Endothelial cell of umbilical vein (primary cell): ENCODE data around the gene FANCL. TPM values are rescaled to one million over a fixed set of nuclear protein-coding genes. Genes with fewer than 3 reads are reported as not detected.
A peak's percentile ranks its signal among the peaks of the same experiment; 100 is the strongest.
"Not testable (repeated sequence)": the region's sequence is repeated elsewhere in the genome, so short reads cannot be mapped to it uniquely, and the experiment has no call there.

ENCODE experiments used
- BruUV-seq: library from RNA; stranded (reverse); fragments of 400-500 nt; replicated peaks from 2 replicates; lab custom pipeline; 2021; lab: Mats Ljungman, UMichigan
- CTCF ChIA-PET: fragments of 300-600, 350-600 bp; sonication (Branson Sonifier 250); formaldehyde crosslinking; loops from one replicate; lab custom pipeline; 2021; ENCODE audit warnings: antibody characterized with exemption, inconsistent platforms; lab: Charles Lee
- POLR2A ChIA-PET: fragments of 300-600, 350-600 bp; sonication (Branson Sonifier 250); formaldehyde crosslinking; loops from one replicate; lab custom pipeline; 2021; ENCODE audit warnings: antibody characterized with exemption, inconsistent platforms; lab: Charles Lee
- DNase-seq: peaks from one replicate; pipeline ENCODE4 v3.0.0-alpha.2; 2011; ENCODE audit warnings: low read depth, low spot score
- FAIRE-seq: peaks from 2 replicates; lab custom pipeline; 2011; peaks lifted over from hg19 to GRCh38; lab: Jason Lieb, UNC
- H2AFZ ChIP-seq: 2 replicates; pipeline ENCODE4 v1.6.0; 2012; ENCODE audit warnings: low read depth, low read length, control low read depth, inconsistent platforms
- H3K27ac ChIP-seq: 2 replicates; pipeline ENCODE4 v1.5.1; 2011; ENCODE audit warnings: low read depth, mild to moderate bottlenecking, control low read depth, low read length, moderate library complexity; ENCODE audit not compliant: insufficient read depth
- H3K27me3 ChIP-seq, 2 experiments: 2 replicates each; pipeline versions ENCODE4 v1.6.0 to v1.6.1; 2011; ENCODE audit warnings: low read length in 2 of 2, mixed read lengths in 1 of 2; ENCODE audit not compliant: control insufficient read depth in 2 of 2, insufficient read depth in 2 of 2
- H3K36me3 ChIP-seq, 2 experiments: 2 replicates in 1 of 2; 3 replicates in 1 of 2; pipeline ENCODE4 v1.5.1; 2011; ENCODE audit warnings: low read length in 2 of 2, mild to moderate bottlenecking in 1 of 2, moderate library complexity in 1 of 2; ENCODE audit not compliant: control insufficient read depth in 2 of 2, insufficient read depth in 2 of 2; ENCODE audit errors: extremely low read depth in 1 of 2
- H3K4me1 ChIP-seq: 3 replicates; pipeline ENCODE4 v1.5.1; 2011; ENCODE audit warnings: mild to moderate bottlenecking, low read length; ENCODE audit not compliant: control insufficient read depth, insufficient read depth; ENCODE audit errors: extremely low read depth
- H3K4me2 ChIP-seq: 2 replicates; pipeline ENCODE4 v1.6.1; 2011; ENCODE audit warnings: low read length, control low read depth, mixed read lengths; ENCODE audit not compliant: insufficient read depth
- H3K4me3 ChIP-seq, 3 experiments: fragments of 200-600 bp in 1 of 3; sonication (generic), shearing (Covaris generic) in 1 of 3; replicated peaks in 1 of 3; 2 replicates each; pipeline ENCODE4 v1.5.1; 2011 to 2016; ENCODE audit warnings: control low read depth in 3 of 3, low read length in 3 of 3, mild to moderate bottlenecking in 2 of 3, inconsistent platforms in 1 of 3, low read depth in 1 of 3, moderate library complexity in 1 of 3; ENCODE audit not compliant: insufficient read depth in 1 of 3
- H3K79me2 ChIP-seq: 2 replicates; pipeline ENCODE4 v1.6.0; 2012; ENCODE audit warnings: low read length, inconsistent platforms; ENCODE audit not compliant: control insufficient read depth, insufficient read depth
- H3K9ac ChIP-seq: replicated peaks from 2 replicates; pipeline ENCODE3; 2011; ENCODE audit warnings: low read length, control low read depth; ENCODE audit not compliant: insufficient read depth; ENCODE audit errors: extremely low read depth
- H3K9me1 ChIP-seq: replicated peaks from 3 replicates; pipeline ENCODE4 v1.6.0; 2011; ENCODE audit warnings: mild to moderate bottlenecking, low read length; ENCODE audit not compliant: control insufficient read depth, insufficient read depth; ENCODE audit errors: extremely low read depth
- H3K9me3 ChIP-seq: replicated peaks from 2 replicates; pipeline ENCODE4 v1.5.1; 2012; ENCODE audit warnings: low read length, inconsistent platforms; ENCODE audit not compliant: control insufficient read depth, insufficient read depth
- H4K20me1 ChIP-seq: replicated peaks from 2 replicates; pipeline ENCODE3; 2011; ENCODE audit warnings: mild to moderate bottlenecking, low read length; ENCODE audit not compliant: control insufficient read depth, insufficient read depth; ENCODE audit errors: extremely low read depth
- CTCF ChIP-seq, 2 donors: IDR thresholded peaks; 1 replicate in 1 of 2; 2 replicates in 1 of 2; pipeline ENCODE4 v1.5.1; 2011; ENCODE audit warnings: low read length in 2 of 2, mild to moderate bottlenecking in 2 of 2, moderate library complexity in 2 of 2, control low read depth in 1 of 2, inconsistent platforms in 1 of 2, low read depth in 1 of 2; ENCODE audit not compliant: insufficient read depth in 1 of 2; ENCODE audit errors: extremely low read depth in 1 of 2
- EZH2 ChIP-seq: IDR thresholded peaks from 2 replicates; pipeline ENCODE4 v1.6.1; 2012; ENCODE audit warnings: borderline replicate concordance, low read depth, mild to moderate bottlenecking, moderate library complexity, low read length, inconsistent platforms; ENCODE audit not compliant: severe bottlenecking
- FOS ChIP-seq: IDR thresholded peaks from 2 replicates; pipeline ENCODE4 v1.6.1; 2011; ENCODE audit warnings: mild to moderate bottlenecking, low read length, moderate library complexity, borderline replicate concordance; ENCODE audit not compliant: insufficient read depth
- GATA2 ChIP-seq: IDR thresholded peaks from 2 replicates; pipeline ENCODE4 v1.7.0; 2011; ENCODE audit warnings: low read depth, mild to moderate bottlenecking, moderate library complexity, mixed read lengths, low read length; ENCODE audit not compliant: insufficient read length, insufficient read depth
- JUN ChIP-seq: IDR thresholded peaks from 2 replicates; pipeline ENCODE4 v1.6.1; 2011; ENCODE audit warnings: borderline replicate concordance, low read depth; ENCODE audit not compliant: insufficient read length, insufficient read depth
- MAX ChIP-seq: IDR thresholded peaks from 2 replicates; pipeline ENCODE4 v1.6.1; 2011; ENCODE audit not compliant: insufficient read depth, insufficient read length
- MYC ChIP-seq: IDR thresholded peaks from one replicate; pipeline ENCODE4 v1.6.1; 2011; ENCODE audit warnings: mild to moderate bottlenecking, low read depth, low read length
- POLR2A ChIP-seq: IDR thresholded peaks from 2 replicates; pipeline ENCODE4 v1.6.1; 2012; ENCODE audit warnings: low read depth, mild to moderate bottlenecking, control low read depth, low read length
- POLR2AphosphoS5 ChIP-seq: IDR thresholded peaks from 2 replicates; pipeline ENCODE4 v1.6.1; 2012; ENCODE audit warnings: low read depth, mild to moderate bottlenecking, control low read depth, low read length, moderate library complexity; ENCODE audit not compliant: insufficient read depth
- dilution Hi-C: fragments of 300-500 bp; cut with MboI; formaldehyde crosslinking; loops from one replicate; pipeline ENCODE4 v1.15.0; 2019; ENCODE audit warnings: low sequenced_read_pairs; ENCODE audit not compliant: extremely low pct_ligation_motif_present
- intact Hi-C: fragments of 100-400 bp; cut with micrococcal nuclease; formaldehyde crosslinking; loops from one replicate; pipeline ENCODE4 v1.10.0; 2022
- polyA plus RNA-seq, 4 experiments: library from polyadenylated mRNA; depleted of rRNA in 3 of 4; stranded (reverse) in 3 of 4; unstranded in 1 of 4; fragments of >200 nt; gene quantifications; 2 replicates each; pipeline versions ENCODE4 v1.2.1 to v1.2.3, GENCODE V29; 2011 to 2012; ENCODE audit warnings: missing spikeins in 1 of 4
- total RNA-seq: library from RNA; stranded (reverse); gene quantifications from 2 replicates; pipeline ENCODE4 v1.2.3, GENCODE V29; 2021

FANCL gene
- total and polyA plus RNA-seq, 2 donors (not counting 3 experiments of a cell fraction or from before 2014, with no cell fraction given), result 10.3 to 15.8 TPM

DNA sequence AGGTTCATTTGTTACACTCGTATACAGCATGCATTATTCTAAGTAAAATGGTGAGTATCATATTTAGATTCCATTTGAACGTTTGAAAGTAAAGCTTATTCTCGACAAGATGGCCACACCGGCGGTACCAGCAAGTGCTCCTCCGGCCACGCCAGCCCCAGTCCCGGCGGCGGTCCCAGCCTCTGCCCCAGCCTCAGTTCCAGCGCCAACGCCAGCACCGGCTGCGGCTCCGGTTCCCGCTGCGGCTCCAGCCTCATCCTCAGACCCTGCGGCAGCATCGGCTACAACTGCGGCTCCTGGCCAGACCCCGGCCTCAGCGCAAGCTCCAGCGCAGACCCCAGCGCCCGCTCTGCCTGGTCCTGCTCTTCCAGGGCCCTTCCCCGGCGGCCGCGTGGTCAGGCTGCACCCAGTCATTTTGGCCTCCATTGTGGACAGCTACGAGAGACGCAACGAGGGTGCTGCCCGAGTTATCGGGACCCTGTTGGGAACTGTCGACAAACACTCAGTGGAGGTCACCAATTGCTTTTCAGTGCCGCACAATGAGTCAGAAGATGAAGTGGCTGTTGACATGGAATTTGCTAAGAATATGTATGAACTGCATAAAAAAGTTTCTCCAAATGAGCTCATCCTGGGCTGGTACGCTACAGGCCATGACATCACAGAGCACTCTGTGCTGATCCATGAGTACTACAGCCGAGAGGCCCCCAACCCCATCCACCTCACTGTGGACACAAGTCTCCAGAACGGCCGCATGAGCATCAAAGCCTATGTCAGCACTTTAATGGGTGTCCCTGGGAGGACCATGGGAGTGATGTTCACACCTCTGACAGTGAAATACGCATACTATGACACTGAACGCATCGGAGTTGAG lies 10.4 kb upstream of the FANCL start:
- POLR2A ChIA-PET, H3K4me2 ChIP-seq, dilution Hi-C loops: not testable (repeated sequence)

DNA sequence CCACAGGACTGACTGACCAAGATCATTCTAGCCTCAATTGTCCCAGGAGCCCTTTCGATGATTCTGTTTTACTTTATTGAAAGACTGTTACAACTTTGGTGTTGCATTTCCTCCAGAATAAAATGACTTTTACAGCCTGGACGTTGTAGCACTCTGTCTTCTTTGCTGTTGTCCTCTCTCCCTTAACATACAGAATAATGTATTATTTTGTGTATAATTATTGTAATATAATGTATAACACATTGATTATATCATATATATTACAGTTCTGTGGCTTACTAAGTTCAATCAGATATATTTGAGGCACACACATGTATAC lies 380 bp upstream of the FANCL start:
- DNase-seq, result no peak
- Histone ChIP-seq H3K4me2 (peak overlapping the region; percentile 97), H3K9me3 (no peaks in the 10 kb centered on the region), H3K27ac (peak overlapping the region; percentile 27), H3K27me3 (peaks cover 0 to 2% of the 10 kb centered on the region in 2 experiments), H2AFZ (peak overlapping the region; percentile 57), H3K79me2 (peaks cover 37% of the 10 kb centered on the region), H4K20me1 (no peaks in the 10 kb centered on the region), H3K9ac (peak overlapping the region; percentile 84), H3K9me1 (peaks cover 2% of the 10 kb centered on the region), H3K4me1 (peaks cover 16% of the 10 kb centered on the region), H3K36me3 (no peaks in the 10 kb centered on the region), H3K4me3 (peak overlapping the region; percentile 35 to 92 (median 73))
- intact Hi-C loops, result loop anchor here (2.0 to 10.0 kb wide), 5 partner anchors 39 to 393 kb away; no protein-coding TSS in a partner anchor
- ChIA-PET CTCF (interaction anchor here (1.0 kb wide), 1 partner anchor 195 kb away, joined by 3 read pairs; no protein-coding TSS in a partner anchor), POLR2A (no interaction called here)
- dilution Hi-C loops, result no loop called here
- no TSS peak for BruUV-seq
- TF ChIP-seq MYC (no peak), MAX (no peak), EZH2 (no peak), POLR2AphosphoS5 (no peak), GATA2 (no peak), POLR2A (no peak), CTCF (IDR thresholded peaks at IDR 0.05; ENCODE audit: extremely low read depth in 1 of 2, insufficient read depth in 1 of 2, low read depth in 1 of 2, low read length in 2 of 2) (no peak), FOS (no peak), JUN (no peak)
- FAIRE-seq, result no peak

More for the DNA sequence above, 10.4 kb upstream of the FANCL start:
- CTCF ChIA-PET, H2AFZ ChIP-seq, H3K79me2 ChIP-seq, intact Hi-C loops, H3K4me3 ChIP-seq, H3K36me3 ChIP-seq, BruUV-seq, FAIRE-seq, H3K4me1 ChIP-seq, H3K27ac ChIP-seq, H3K27me3 ChIP-seq, DNase-seq, H3K9ac ChIP-seq, H3K9me3 ChIP-seq, H4K20me1 ChIP-seq, H3K9me1 ChIP-seq: not testable (repeated sequence)
